RWPE2 (cell line): ENCODE data around the gene KRT86.
A peak's percentile ranks its signal among the peaks of the same experiment; 100 is the strongest.

Experiments
- ATAC-seq: fragments of 200-7000 bp; cut with Tn5 transposase; 3 replicates; pipeline ENCODE4 v1.9.1; 2021; ENCODE audit warnings: low read depth
- DNase-seq: peaks from one replicate; pipeline ENCODE4 v3.0.0-alpha.2; 2020; ENCODE audit warnings: low spot score
- H3K27ac ChIP-seq: fragments of 450-650 bp; 2 replicates; pipeline ENCODE4 v1.5.1; 2017; ENCODE audit warnings: mild to moderate bottlenecking; ENCODE audit not compliant: poor library complexity, severe bottlenecking
- H3K27me3 ChIP-seq: fragments of 250-450 bp; sonication (Bioruptor Pico); 2 replicates; pipeline ENCODE4 v1.5.1; 2021; ENCODE audit warnings: mild to moderate bottlenecking, moderate library complexity; ENCODE audit not compliant: insufficient read depth, poor library complexity, severe bottlenecking
- H3K36me3 ChIP-seq: fragments of 250-450 bp; sonication (Bioruptor Pico); 2 replicates; pipeline ENCODE4 v1.5.1; 2020; ENCODE audit warnings: low read depth, mild to moderate bottlenecking, moderate library complexity
- H3K4me1 ChIP-seq: fragments of 250-450 bp; sonication (Bioruptor Pico); 2 replicates; pipeline ENCODE4 v1.5.1; 2021; ENCODE audit warnings: mild to moderate bottlenecking, moderate library complexity; ENCODE audit not compliant: insufficient read depth, poor library complexity, severe bottlenecking
- H3K4me3 ChIP-seq: fragments of 250-450 bp; sonication (Bioruptor Pico); 2 replicates; pipeline ENCODE4 v1.5.1; 2021; ENCODE audit warnings: mild to moderate bottlenecking, moderate library complexity; ENCODE audit not compliant: severe bottlenecking
- H3K9me3 ChIP-seq: fragments of 250-450 bp; sonication (Bioruptor Pico); 2 replicates; pipeline ENCODE4 v1.5.1; 2021; ENCODE audit warnings: mild to moderate bottlenecking, moderate library complexity; ENCODE audit not compliant: severe bottlenecking
- TF ChIP-seq, protein P1 (sequence below): fragments of 450-650 bp; IDR thresholded peaks from one replicate; pipeline ENCODE4 v1.5.1; 2017; ENCODE audit warnings: mild to moderate bottlenecking, moderate library complexity; ENCODE audit not compliant: poor library complexity, severe bottlenecking

The KRT86 gene

GRCh38 chr12:52259657-52260243, 14.7 kb upstream of the KRT86 start:
- TF ChIP-seq, protein P1, sequence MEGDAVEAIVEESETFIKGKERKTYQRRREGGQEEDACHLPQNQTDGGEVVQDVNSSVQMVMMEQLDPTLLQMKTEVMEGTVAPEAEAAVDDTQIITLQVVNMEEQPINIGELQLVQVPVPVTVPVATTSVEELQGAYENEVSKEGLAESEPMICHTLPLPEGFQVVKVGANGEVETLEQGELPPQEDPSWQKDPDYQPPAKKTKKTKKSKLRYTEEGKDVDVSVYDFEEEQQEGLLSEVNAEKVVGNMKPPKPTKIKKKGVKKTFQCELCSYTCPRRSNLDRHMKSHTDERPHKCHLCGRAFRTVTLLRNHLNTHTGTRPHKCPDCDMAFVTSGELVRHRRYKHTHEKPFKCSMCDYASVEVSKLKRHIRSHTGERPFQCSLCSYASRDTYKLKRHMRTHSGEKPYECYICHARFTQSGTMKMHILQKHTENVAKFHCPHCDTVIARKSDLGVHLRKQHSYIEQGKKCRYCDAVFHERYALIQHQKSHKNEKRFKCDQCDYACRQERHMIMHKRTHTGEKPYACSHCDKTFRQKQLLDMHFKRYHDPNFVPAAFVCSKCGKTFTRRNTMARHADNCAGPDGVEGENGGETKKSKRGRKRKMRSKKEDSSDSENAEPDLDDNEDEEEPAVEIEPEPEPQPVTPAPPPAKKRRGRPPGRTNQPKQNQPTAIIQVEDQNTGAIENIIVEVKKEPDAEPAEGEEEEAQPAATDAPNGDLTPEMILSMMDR, result peak; percentile 25
- no peak overlapping the region for H3K4me3 ChIP-seq
- ATAC-seq (no peak), DNase-seq (peak; percentile 12)
- H3K36me3 ChIP-seq, result no peaks in the 10 kb centered on the region
- H3K9me3 ChIP-seq, result no peaks in the 10 kb centered on the region
- no peaks in the 10 kb centered on the region for H3K4me1 ChIP-seq
- H3K27ac ChIP-seq, result no peak overlapping the region
- no peaks in the 10 kb centered on the region for H3K27me3 ChIP-seq

DNA sequence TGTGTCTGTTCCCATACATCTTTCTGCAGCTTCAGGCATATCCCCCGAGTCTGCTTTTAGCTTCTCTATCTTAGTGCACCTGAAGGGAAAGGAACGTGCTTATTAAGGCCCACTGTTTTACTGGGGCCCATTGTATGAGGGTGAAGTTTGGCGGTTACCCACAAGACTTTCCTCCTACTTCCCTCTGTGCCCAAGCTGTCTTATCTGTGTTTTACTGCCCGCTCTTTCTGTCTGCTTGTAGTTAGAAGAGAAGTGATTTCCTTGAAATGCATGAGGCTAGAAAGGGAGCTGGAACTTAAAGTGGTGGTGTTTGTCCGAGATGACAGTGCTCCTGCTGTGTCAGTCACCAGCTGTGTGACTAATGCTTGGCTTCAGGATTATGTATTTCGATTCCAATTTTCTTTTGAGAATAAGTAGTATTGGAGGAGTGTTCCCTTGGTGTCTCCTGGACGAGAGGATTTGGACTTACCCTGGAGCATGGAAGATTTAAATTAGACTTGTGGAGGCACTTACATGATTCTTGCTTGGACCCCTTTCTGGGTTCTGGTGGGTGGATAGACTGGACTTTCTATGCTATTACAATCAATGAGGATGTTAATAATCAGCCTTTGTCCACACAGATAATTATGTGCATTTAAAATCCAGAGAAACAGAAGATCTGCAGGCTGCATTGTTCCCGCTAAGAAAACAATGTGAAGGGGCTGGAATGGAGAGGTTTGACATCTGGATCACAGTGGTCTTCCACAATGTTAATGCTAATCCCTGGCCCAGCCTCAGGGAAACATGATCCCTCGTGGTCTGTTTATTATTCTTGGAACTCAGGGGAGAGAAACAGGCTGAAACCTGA, 13.9 kb upstream of the KRT86 start:
- DNase-seq (peak; percentile 11), ATAC-seq (no peak)
- TF ChIP-seq, protein P1, result no peak
- Histone ChIP-seq H3K4me3 (no peak overlapping the region), H3K9me3 (no peaks in the 10 kb centered on the region), H3K27ac (no peak overlapping the region), H3K36me3 (no peaks in the 10 kb centered on the region), H3K27me3 (no peaks in the 10 kb centered on the region), H3K4me1 (no peaks in the 10 kb centered on the region)

GRCh38 chr12:52261208-52261484, 13.3 kb upstream of the KRT86 start:
- no peaks in the 10 kb centered on the region for H3K9me3 ChIP-seq
- no peak overlapping the region for H3K4me3 ChIP-seq
- no peaks in the 10 kb centered on the region for H3K27me3 ChIP-seq
- H3K27ac ChIP-seq, result no peak overlapping the region
- H3K36me3 ChIP-seq, result no peaks in the 10 kb centered on the region
- DNase-seq, result peak; percentile 8
- no peaks in the 10 kb centered on the region for H3K4me1 ChIP-seq
- ATAC-seq, result no peak
- TF ChIP-seq, protein P1, result no peak

- Histone ChIP-seq H3K9me3 (no peaks in the 10 kb centered on the region), H3K36me3 (no peaks in the 10 kb centered on the region), H3K27ac (no peak overlapping the region), H3K4me1 (no peaks in the 10 kb centered on the region), H3K4me3 (no peak overlapping the region), H3K27me3 (no peaks in the 10 kb centered on the region)
- peak; percentile 21 for DNase-seq
- TF ChIP-seq, protein P1, result no peak
- ATAC-seq, result no peak
These were observed 12.2 kb upstream of the KRT86 start for GRCh38 chr12:52262286-52262685.
